Stimulated activated CD4-positive, alpha-beta T cell treated with anti-CD3 and anti-CD28 coated beads, TNF-alpha, amount 100 ng/mL, for 48 hours (primary cell): ENCODE data around the gene CIITA.
"Not testable (repeated sequence)": the region's sequence is repeated elsewhere in the genome, so short reads cannot be mapped to it uniquely, and the experiment has no call there.

Experiments
- DNase-seq, 3 donors: peaks; one replicate each; pipeline ENCODE4 v3.0.0-alpha.2; 2020; ENCODE audit warnings: low read depth in 3 of 3

CIITA gene

DNA sequence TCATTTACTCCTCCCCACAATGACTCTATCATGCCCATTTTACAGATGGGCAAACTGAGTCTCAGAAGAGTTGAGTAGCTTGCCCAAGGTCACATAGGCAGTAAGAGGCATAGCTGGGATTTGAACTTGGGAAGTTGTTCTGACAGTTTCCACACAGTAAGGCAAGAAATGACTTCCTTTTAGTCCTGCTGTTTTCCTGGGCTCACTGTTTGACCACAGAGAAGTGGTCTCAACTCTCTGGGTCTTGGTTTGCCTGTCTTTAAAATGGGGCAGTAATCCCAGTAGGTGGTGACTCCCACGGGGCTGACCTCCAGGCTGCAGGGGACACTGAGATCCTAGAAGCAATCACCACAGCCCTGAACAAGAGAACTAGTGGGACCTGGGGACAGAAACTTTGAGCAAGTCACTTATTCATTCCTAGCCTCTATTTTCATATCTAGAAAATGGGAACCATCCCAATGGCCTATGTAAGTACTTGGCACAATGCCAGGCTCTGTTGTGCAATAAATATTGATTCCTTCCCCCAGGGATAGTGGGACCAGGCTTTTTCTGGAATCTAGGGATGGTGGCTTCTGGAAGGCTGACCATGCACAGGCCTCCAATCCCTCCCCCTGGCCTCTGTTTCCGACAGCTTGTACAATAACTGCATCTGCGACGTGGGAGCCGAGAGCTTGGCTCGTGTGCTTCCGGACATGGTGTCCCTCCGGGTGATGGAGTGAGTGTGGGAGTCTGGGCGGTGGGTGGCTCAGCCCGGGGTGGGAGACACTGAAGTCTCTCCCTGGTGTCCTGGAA, 44.7 kb downstream of the CIITA start:
- no peak for DNase-seq

DNA sequence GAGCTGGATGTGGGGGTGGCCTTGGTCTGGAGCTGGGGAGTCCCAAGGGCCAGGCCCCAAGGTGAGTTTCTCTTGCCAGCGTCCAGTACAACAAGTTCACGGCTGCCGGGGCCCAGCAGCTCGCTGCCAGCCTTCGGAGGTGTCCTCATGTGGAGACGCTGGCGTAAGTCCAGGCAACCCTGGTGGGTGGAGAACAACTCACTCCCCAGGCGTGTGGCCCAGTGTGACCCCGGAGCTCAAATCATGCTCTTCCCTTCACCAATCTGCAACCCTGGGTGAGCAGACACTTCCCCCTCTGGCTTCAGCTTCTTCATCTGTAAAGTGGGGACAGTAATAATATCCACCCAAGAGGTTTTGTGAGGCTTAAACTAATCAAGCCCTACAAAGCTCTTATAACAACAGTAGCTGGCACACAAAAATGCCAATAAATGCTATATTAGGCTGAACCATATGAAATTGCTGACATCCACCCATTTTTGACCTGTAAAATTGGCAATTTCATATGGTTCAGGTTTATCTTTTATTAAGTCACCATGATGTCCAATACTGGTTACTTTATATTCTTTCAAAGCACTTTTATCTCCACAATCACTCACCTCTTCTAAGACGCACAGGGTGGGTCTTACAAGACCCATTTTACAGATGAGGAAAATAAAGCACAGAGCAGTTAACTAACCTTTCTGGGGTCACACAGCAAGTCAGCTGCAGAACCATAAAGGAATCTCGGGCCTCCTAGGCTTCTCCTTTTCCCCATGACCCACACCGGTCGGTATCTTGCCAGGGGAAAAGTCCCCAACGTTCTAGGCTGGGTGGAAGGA, 45.5 kb downstream of the CIITA start:
- no peak for DNase-seq

DNA sequence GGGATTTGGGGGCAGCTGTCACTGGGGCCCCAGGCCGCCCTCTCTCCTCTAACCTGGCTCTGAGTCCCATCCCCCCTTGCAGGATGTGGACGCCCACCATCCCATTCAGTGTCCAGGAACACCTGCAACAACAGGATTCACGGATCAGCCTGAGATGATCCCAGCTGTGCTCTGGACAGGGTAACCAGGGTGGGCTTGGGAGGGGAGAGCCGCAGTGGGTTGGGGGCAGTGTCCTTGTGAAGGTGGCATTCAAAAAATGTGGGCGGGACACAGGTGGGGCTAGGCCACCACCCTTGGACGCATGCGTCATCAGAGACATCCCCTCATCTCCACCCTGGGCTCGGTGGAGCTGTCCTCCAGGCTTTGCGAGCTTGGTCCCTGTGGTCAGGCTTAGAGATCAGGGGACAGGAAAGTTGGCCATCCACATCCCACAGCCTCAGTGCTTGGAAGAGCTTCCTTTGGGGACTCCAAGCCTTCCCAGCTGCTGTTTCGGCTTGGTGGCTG, 46.2 kb downstream of the CIITA start:
- no peak for DNase-seq

DNA sequence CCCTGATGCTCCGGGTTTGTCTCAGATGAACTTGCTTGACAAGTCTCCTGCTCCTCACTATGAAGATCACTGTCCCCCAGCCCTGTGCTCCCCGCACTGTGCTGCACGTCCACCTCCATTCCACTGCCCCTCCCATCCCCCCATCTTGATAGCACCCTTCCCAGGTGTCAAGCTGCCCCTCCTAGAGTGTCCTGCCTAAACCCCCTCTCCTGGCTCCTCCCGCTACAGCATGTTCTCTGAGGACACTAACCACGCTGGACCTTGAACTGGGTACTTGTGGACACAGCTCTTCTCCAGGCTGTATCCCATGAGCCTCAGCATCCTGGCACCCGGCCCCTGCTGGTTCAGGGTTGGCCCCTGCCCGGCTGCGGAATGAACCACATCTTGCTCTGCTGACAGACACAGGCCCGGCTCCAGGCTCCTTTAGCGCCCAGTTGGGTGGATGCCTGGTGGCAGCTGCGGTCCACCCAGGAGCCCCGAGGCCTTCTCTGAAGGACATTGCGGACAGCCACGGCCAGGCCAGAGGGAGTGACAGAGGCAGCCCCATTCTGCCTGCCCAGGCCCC, 46.7 kb downstream of the CIITA start:
- no peak for DNase-seq

DNA sequence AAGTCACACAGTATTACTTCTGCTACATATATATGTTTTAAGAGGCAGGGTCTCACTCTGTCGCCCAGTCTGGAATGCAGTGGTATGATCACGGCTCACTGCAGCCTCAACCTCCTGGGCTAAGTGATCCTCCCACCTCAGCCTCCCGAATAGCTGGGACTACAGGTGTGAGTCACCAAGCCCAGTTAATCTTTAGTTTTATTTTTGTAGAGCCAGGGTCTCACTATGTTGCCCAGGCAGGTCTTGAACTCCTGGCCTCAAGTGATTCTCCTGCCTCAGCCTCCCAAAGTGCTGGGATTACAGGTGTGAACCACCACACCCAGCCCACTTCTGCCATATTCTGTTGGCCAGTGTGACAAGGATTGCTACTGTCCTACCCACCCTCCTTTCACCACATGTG, 48.3 kb downstream of the CIITA start:
- DNase-seq = not testable (repeated sequence)

DNA sequence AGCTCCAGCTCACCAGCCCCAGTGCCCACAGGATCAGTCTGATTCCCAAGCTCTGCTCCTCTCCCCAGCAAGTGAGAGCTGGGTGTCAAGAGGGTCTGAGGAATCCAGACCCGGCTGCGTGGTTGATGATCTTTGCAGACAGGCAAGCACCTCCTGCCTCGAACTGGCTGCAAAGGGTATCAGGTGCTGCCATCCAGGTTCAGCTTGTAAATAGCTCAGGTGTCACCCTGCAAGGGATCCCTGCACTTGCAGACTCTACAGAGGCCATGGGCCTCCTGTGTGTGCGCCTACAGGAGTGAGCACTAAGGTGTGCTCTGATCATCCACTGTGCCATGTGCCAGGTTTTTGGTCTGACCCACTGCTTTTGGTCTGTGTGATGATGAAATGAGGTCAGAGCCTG, 49.1 kb downstream of the CIITA start:
- DNase-seq = no peak

DNA sequence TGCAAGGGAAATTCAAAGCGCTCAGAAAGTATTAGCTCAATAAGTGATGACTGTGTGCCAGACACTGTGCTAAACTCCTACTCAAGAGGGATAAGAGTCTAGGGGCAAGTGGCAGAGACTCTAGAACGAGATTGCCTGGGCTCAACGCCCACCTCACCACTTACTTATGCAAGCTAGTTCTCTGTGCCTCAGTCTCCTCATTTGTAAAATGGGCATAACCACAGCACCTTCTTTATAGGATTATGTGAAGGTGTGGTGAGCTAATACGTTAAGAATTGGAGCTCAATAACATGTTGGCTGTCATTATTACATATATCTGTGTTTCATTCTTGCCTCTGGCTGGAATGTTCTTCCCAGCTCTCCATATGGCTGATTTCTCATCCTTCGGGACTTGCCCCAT, 49.9 kb downstream of the CIITA start:
- DNase-seq = no peak

DNA sequence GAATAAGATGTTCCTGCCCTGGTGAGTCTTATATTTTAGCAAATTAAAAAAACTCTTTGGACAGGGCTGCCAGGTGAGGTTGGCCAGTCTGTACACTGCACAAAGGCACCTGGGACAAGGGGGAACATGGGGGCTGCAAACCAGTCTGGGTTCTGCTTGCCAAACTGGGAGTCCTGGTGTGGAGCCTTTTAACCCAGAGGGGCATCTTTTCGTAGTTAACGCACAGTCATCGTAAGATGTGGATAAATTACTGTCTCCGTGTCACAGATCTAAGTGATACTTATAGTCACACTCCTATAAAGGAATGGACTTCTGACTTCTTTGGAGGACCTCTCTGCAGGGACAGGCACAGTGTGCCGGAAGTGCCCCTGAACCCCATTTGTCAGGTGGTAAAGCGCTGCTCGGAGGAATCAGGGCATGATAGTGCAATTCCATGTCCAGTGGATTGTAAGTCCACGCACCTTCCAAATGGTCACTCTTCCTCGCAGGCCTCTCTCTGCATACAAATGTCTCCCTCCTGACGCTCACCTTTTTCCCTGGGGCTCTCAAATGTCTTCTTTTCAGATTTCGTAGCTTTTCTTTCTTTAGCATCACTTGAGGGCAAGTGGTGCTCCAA, 50.6 kb downstream of the CIITA start:
- DNase-seq = no peak

DNA sequence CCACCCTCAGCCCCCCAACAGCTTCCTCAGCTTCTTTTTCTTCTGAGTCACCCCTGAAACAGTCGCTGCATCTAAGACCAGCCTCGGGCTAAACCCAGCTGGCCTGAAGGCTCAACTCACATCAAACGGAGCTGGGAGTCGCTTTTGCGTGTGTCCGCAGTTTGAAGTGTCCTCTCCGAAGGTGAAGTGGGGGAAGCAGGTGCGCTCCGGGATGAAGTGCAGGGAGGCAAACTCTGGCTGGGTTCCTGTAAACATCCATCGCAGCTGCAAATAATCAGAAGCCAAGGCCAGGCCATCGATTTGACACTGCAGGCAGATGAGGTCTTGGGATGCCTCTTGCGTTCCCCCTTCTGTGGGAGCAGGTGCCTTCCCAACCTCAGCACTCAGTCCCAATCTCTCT, 52.1 kb downstream of the CIITA start:
- DNase-seq = not testable (repeated sequence)

DNA sequence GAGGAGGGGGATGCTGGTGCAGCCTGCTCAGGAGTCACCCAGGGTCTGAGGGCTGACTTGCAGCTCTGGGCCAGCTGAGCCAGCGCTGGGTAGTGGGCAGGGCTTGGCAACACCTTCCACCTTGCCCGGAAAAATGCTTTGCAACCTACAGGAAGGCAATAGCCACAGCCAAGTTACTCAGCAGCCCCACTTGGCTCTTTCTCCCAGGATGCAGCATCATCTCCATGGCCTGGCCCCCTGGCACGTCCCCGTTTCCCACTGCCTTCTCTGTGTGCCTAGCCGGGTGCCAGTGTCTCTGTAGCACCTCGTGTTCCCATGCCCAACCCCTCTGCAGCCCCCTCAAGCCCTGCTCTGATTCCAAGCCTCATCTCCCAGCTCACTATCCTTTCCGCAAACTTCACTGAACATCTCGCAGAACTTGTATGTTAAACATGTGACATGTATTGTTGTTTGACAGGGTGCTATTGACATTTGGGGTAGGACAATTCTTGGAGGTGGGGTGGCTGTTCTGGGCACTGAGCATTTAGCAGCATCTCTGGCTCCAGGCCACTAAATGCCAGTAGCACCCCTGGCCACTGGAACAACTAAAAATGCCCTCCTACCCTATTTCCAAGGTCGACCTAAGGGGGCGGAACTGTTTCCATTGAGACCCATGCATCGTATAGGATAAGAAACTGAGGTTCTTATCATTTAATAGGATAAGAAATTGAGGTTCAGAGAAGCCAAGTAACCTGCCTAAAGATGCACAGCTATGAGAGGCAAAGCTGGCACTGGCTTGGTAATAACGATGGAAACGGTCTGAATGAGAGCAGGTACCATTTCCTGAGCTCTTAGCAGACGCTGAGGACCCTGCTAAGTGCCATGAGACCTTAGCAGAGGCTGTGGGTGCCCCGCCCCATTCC, 53.1 kb downstream of the CIITA start:
- no peak for DNase-seq

DNA sequence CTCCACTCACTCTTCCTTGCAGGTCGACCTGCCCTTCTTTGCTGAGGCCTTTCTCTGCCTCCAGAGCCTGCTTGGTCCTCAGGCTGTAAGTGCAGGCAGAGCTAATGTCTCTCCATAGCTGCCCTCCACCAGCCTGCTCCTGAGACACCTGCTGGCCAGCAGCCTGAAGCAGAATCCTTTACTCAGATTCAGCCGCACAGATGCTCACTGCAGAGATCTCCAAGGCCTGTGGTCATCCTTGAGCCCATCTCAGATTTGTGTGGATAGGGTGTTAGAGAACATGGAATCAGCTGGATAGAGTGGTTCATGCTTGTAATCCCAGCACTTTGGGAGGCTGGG, 53.7 kb downstream of the CIITA start:
- DNase-seq = no peak

DNA sequence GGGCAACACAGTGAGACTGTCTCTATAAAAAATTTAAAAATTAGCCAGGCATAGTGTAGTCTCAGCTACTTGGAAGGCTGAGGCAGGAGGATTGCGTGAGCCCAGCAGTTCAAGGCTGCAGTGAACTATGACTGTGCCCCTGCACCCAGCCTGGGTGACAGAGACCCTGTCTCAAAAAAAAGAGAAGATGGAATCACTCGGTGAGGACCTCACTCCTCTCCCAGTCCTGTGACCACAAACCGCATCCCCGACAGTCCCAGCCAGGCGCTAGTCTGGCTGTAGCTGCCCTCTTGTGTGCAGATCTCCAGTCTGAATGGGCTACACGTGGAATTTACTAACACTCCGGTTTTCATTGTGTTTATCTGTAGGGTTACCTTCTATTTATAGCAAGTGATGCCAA, 54.1 kb downstream of the CIITA start:
- DNase-seq = no peak

DNA sequence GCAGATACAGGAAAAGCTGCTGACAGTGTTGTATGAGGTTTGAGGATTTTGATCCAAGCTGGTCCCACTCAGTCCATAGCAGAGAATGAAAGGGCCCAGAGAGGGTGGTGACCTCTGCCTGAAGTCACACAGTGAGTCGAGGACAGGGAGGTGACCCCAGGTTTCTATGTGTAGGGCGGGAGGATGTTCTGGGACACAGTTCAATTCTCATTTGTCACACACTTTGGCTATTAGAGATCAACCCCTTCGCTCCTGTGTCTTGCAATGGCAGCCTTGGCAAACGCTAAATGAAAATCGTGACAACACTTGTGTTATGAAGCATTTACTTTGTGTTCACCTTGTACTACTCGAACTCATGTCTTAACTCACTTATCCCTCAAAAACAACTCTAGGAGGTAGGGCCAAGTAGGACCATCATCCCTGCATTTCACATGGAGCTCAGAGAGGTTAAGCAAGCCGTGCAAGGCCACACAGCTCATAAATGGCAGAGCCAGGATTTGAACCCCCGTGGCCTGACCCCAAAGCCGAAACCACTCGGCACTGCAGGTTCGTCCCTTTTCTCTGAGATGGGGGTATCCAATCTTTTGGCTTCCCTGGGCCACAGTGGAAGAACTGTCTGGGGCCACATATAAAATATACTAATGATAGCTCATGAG, 55.1 kb downstream of the CIITA start:
- DNase-seq = no peak

DNA sequence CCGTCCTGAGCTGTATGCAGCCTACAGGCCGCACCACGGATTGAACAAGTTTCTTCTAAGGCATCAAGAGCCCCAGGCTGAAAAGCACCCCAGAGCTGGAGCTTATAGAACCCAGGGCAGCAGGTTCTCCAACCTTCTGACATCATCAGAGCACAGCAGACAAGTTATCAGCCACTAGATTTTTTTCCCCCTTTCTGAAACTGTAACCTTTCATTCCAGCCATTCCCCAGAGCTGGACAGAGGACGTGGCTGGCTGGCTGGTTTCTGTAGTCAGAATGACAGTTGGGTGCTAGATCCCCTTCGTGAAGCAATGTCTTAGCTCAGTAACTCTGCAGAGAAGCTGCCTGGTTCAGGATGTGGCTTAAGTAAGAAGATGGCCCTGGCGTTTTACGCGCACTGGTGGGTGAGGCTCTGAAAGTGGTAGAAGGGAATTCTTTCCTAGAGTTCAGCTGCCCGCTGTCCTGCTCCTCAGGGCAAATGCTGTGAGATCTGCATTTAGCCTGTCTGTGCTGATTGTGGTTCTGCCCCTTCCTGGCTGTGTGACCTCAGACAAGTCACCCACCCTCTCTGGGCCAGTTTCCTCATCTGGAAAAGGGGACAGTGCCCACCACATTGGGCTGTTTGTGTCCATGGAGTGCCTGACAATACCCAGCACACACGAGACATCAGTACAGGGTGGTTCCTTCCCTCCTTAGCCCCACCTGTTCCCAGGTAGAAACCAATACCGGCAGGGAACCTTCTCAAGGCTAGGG, 56.1 kb downstream of the CIITA start:
- no peak for DNase-seq

DNA sequence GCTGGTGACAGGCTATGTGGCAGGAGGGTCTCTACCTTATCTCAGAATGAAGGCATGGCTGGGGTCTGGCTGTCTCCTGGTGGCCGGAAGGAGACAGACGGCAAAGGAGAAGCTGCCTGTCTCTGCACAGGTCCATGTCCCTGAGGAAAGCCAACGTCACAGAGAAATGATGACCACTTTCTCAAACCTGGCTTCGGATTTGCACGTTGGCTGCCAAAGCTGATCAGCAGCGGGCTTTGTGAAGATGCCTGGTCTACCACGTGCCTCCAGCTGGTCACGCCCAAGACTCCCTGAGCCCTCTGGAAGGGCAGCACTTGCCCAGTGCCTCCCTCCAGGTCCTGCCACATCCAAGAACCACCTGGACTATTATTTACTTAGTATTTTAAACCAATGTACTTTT, 56.9 kb downstream of the CIITA start:
- DNase-seq = no peak

DNA sequence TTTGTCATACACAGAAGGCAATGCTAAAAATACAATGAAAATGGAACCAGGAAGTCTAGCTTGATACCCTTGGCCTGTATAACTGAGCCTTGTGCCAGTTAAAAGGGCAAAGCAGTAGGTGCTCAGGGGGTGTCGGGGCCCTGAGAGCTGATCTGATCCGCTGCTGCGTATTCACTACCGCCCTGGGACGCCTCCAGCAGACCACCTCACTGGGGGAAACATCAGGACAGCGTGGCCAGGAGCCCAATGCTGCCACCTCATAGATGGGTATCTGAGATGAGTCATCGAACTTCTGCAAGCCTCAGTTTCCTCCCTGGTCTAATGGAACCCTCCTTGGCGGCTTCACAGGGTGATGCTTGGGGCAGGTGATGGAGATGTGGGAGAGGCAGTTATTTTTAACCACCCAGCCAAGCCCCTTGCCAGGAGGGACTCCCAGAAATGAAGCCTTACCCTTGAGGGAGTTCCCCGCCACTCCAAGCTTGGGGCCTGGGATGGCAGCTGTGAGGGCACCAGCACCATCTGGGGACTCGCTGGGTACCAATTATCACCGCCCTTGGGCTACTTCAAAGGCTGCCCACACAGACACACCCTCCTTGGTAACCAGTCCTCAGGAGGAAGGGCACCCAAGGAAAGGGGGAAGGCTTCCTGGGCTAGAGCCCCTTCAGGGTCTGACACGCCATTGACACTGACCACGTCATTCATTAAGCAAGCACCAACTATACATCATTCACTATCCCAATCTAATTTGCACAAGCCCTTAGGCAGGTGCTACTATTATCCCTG, 57.5 kb downstream of the CIITA start:
- no peak for DNase-seq

DNA sequence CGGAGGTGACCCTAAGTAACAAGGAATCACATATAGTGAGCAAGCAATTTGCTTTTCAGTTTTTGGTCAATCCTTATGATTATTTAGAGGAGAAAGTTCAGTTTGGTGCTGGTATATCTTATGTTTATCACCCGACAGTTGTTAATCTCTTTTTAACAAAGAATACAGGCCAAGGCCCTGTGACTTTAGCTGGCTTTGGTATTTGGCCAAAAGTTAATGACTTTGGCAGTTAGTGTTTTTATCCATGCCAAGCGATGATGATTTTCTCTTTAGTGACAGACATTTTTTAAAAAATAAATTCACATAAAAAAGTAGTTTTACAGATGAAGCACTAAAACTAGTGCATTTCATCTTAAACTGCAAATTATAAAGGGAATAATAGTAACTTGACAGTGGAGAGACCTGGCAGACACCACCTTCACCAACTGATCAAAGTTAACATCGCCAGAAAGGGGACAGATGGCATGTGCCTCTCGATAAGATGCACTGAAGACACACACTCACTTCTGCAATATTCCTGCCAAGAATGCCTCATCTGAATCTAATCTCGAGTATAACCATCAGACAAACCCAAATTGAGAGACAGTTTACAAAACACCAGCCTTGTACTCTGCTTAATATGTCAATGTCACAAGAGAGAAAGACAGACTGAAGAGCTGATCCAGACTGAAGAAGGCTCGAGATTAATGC, 58.4 kb downstream of the CIITA start:
- no peak for DNase-seq

DNA sequence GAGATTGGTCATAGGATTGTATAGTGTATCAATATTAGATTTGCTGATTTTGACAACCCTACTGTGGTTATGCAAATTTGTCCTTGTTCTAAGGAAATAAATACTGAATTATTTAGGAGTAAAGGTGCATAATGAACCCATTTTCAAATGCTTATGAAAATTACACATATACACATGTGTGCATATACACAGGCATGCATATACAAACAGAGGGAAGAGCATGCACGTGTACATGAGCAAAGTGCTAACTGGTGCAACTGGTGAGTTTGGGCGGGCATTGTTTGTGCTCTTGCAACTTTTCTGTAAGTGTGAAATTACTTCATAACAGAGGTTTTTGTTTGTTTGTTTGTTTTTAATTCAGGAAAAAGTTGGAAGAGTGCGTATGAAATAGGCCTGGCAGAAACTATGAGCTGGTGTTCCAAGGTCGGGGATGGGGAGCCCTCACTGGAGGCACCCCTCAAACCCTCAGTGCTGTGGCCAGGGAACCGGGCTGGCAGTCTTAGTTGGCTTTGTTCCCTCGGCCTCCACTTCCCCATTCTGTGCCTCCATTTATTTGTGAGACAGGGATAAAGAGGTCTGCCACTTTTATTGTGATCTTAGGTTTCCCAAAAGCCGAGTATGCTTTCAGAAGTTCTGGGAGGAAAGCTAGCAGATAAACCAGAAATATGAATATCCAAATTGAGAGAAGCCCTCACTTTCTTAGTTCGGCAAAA, 59.4 kb downstream of the CIITA start:
- no peak for DNase-seq
